GM21528 (cell line): ENCODE measurements around the gene MACROD2.

ENCODE experiments used
- ATAC-seq: cut with Tn5 transposase; IDR thresholded peaks from one replicate; pipeline ENCODE4 v1.9.1; 2021; ENCODE audit warnings: mild to moderate bottlenecking, moderate library complexity; ENCODE audit not compliant: unreplicated experiment, low FRiP score

MACROD2 gene

DNA sequence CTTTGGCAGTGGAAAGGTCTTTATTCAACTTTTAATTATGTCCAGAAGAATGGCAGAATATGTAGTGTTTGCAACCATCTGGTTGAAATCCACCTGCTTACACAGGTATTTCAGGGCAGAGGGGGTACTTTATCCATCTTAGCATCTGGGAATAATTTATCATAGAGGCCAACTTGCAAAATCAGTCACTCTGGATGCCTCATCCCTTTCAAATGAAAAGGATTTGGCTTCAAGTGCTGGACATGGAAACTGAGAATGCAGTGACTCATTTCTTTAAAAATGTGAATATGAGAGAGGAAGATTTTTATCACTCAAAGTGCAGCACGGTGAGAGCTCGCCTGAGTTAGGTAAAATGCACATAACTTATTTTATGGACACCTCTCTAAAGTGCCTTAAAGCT is 1819.6 kb downstream of the MACROD2 start:
- ATAC-seq: no peak

DNA sequence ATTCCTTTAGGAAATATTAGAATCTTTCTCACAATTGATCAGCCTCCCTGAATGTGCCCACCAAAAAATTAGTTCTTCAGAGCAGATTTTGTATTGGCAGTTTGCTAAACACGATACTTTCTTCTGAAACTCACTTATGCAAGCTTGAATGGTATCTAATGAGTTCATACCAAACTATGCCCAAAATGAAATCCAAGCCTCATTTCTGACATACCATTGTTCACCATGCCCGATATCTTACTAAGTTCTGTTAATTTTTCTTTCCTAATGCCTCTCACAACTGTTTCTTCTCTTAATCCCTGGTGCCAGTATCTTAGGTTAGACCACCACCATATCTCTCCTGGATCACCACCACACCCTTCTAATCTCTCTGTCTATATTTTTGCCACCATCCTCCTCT is 1822.0 kb downstream of the MACROD2 start:
- ATAC-seq: no peak

DNA sequence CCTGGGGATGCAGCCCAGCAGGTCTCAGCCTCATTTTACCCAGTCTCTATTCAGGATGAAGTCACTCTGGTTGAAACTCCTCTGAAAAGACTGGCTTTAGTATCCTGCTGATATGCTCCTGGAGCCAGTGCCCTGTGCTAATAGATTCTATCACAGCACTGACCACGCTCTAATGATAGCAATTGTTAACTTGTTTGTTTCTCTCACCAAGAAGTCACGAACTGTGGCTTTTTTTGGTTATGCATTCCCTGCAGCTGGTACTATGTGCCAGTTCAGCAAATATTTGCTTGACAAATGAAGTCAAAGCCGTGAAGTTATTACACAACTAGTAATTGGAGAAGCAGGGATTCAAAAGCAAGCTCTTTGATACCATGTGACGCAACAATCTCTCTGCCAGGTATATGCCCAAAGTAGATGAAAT is 1823.3 kb downstream of the MACROD2 start:
- ATAC-seq: no peak

DNA sequence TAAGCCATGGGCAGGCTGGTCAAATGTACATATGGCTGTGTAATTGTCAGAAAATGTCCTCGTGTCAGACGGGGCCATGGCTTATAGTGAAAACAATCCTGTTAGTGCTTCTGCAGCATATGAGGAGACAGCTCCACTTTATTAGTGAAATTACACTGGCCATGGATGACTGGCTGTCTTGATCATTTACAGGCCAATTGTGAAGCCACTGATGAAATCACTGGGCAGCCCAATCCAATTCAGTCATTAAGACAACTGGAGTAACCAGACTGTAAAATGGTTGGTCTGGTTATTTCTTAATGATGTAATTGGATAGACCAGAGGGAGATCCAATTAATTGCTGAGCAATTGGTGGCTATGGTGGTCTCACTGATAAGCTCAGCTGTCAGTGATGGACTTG is 1828.4 kb downstream of the MACROD2 start:
- ATAC-seq: no peak

DNA sequence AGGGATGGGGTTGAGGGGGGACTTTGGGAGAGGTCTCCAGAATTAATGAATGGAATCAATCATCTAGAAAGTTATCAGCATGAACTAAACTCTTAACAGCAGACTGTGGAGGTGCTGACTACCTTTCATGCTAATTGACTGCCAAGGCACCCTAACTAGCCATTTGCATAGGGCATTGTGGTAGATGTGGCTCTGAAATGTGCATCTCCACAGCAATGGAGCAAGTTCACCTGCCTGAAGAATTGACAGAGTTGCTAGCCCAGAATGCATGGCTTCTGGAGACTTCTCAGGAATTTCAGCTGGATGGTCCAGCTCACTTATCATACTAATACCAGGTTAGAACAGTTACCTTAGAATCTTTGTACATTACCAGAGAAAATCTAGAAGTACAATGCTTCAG is 1832.3 kb downstream of the MACROD2 start:
- no peak for ATAC-seq

DNA sequence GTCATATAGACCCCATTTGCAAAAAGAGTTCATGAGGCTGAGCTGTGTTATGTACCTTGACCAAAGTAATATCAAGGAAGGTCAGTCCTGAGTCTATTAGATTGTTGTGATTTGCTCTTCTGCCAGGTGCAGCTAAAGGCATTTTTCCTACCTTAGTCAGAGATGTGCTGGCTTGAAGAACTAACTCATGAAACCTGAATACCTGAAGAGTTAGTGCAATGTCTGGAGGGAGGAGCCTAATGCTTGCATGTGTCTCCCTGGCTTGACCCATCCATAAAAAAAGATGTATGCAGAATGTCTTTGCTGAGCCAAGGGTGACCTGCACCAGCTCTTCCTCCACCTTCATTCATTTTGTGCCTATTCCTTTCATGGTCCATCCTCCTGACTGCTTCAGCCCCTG is 1835.9 kb downstream of the MACROD2 start:
- ATAC-seq: no peak

DNA sequence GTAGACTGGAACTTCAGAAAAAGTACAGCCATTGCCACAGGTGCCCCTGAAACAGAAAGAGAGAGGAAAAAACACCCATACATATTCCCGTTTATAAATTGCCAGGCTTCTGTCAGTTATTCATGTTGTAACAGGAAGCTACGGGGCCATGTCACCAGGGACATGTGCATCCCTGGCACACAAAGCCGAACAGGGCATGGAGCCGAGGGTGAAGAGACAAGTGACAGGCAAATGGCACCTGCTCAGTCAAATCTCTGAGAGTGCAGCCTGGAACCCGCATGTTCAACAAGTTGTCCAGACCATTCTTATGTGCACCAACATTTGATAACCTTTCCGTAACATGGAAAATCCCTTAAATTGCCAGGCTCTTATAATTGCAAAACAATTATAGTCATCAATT is 1837.2 kb downstream of the MACROD2 start:
- ATAC-seq: no peak

DNA sequence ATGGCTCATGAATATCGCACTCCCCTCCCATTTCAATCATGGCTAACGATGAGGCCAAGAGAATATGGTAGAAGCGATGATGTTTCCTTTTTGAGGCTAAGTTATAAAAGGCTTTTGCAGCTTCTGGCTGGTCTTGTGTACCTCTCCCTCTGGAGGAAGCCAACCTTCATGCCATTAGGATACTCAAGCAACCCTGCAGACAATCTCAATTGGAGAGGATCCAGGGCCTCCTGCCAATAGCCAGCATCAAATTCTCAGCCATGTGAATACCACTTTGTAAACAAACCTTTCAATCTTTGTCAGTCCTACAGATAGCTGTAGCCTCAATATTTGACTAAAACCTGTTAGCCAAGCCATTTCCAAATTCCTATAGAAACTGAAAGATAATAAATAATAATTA is 1839.5 kb downstream of the MACROD2 start:
- ATAC-seq: no peak

DNA sequence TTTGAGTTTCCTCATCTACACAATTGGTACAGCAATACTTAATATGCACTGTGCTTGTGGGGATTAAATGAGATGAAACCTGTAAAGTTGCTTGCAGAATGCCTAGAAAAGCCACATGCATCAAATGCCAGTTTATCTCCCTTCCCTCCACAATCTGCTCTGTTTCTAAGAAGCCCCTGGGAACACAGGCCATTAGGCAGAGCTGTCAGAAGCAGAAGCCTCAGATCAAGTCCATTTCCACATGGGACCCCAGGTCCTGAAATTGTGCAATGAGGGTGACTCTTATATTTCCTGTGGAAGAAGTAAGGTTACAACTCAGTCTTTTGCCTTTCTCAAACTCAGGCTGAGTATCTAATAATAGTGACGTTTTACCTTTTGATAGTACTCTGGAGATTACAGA is 1840.5 kb downstream of the MACROD2 start:
- ATAC-seq: no peak

DNA sequence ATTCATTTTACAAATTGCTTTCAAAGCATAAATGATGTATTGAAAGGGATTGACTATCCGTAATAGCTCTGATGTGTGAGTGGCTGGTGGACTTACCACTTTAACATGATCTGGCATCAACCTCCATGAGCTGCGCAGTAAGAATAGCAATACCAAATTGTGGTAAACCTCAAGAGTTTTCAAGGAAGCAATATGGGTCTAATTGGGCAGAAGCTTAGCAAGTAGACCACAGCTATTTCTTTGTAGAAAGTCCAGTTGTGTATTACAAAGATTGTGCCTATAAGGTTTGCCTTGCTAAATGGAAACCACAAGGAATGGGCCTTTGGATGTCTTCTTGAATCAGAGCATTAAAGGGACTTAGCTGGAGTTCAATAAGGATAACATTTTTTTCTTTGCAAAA is 1841.3 kb downstream of the MACROD2 start:
- ATAC-seq: no peak

DNA sequence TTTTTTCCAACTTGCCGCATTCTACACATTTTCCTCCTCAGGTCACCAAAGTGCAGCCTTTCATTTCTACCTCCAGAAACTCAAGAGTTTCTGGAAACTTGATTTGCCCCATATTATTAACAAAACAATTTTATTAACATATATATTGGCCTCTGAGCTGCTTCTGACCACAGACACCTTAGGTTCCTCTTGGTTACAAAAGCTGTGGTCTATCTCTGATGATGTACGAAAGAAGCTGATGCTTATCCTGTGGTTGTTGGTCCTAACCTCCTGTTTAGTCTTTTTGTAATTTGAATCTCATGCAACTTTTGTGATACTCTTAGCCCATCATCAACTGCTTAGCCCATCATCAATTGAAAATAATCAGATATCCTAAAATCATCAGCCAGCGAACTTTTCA is 1842.2 kb downstream of the MACROD2 start:
- ATAC-seq: no peak

DNA sequence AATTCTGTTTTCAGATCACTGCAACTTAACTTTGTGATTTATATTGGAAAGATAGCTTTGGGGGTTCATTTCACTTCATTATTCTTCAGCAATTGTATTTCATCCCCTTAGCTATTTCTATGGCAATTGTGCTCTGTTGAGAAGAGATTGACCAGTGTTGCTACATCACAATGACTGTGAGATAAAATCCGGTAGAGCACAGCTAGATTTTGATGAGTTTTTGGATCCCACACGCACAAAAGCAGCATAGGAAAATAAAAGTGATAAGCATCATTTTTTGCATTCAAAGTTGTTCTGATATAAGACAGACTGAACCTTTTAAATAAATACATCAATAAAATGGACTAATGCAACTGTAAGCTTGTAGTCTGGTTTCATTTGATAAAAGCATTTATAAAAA is 1843.2 kb downstream of the MACROD2 start:
- no peak for ATAC-seq

DNA sequence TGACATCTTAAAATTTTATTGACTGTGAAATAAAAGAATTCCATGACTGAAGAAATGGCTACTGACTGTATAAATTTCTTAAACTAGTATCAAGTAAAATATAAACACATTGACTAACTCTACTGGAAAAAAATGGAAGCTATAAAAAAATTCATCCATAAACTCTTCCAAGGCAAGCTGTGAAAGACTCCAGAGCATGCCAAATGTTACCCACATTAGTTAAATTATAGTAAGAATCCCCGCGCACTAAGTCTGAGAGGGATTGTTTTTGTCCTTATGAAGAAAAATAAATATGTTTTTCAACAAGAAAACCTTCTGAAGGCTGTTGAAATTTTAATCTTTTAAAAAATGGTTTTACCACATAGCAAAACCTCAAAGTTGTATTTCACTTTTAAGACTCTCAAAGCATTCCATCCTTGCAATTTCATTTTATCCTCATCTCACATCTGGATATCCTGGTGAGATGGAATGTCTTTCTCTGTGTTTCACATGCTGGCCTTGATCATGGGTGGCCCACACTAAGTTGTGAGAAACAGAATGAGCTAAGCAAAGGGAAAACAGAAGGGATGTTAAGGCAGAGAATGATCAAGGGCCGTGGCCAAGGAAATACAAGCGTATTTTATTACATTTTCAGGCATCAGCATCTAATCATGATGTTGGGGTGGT is 1845.5 kb downstream of the MACROD2 start:
- no peak for ATAC-seq

DNA sequence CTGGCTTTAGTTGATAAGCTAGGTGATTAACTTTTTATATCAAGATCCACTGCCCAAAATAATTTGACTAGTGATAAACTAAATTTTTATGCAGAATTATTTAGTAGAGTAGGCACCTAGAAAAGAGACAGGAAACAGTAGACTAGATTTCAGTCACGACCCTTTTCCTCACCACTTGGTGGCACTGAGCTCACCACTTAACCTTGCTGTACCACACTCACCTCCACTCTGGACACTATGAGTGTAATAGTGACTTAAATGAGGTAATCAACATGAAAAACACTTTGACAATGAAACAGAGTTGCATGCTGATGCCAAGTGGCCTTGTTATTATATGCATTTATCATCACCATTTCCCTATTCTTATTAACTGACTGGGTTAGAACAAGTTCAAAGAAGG is 1847.6 kb downstream of the MACROD2 start:
- ATAC-seq: no peak

DNA sequence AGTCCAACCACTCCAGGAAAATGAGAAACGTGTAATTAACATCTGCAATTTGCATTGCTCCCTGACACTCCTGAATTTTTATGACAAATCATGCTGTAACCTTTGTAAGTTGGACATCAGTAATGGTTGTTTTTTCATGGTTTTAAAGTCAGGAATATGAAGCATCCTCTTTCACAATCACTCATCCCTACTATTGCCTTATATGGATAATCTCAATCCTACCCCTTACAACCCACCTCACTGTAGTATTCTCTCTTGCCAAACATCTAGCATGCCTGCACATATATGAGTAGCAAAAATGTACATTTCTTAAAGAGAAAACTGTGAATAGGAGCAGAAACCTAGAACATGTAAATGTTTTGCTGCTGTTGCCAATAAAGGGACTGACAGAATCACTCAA is 1848.5 kb downstream of the MACROD2 start:
- no peak for ATAC-seq

DNA sequence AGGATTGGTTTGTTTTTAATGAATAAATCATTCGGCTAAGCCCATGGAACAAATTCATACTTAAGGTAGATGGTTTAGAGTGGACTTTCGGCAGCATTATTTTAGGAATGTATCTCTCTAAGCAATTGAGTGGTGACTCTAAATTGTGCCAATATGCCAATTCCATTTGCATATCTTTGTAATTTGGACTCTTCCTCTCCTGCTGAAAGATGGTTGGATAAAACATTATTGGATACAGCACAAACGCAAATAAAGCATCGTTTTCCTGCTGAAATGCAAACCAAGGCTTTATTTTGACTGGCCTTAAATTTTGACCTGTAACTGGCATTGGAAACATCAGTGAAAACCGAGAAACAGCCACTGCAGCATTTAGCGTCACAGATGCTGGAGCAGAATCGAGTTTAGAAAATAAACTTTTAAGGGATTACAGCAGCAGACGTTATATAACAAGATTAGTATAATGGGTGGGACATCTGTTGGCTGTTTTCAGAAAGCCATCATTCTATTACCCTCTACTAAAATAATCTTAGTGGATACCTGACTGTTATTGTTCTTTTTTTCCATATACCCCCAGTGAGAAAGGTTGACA is 1852.0 kb downstream of the MACROD2 start:
- ATAC-seq: no peak

DNA sequence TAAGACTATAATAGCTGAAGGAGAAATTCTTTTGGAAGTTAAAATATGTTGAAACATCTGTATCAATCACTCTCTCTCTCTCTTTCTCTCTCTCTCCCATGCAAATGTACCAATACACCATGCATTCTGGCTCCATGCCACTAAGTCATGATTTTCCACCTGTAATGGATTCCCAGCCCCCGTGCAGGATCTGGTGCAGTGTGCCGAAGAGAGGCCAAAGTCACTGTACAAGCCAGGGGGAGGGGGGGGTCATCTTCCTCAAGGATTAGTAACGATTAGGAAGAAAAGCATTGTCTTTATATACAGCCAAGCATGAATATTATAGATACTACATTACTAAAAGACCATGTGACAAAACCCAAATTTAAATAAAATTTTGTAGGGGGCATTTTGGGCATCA is 1852.8 kb downstream of the MACROD2 start:
- no peak for ATAC-seq

DNA sequence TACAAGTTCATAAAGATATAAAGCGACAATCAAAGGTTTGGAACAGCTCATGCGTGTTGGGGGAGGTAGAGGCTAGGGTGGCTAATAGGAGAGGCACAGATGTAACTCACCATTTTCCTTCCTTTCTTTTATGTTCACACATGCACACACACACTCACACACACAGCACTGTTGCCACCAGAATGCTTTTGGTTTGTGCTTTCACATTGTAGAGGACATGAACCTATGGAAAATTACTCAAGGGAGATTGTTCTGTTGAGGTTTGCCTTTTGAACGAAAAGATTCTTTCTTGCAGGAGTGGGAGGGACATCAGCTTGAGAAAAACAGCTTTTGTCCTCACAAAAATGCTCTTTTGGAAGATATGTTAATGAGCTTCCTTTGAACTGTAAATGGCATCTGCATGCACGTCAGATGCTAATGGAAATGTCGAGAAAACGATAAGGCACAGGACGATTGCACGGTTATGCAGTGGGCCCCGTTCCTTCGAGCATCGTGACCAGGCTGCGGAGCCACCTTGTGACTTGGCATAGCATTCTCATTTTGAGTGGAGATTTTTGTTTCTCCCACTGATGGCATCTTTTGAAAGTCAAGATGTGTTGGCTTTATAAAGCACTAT is 1853.8 kb downstream of the MACROD2 start:
- ATAC-seq: no peak

DNA sequence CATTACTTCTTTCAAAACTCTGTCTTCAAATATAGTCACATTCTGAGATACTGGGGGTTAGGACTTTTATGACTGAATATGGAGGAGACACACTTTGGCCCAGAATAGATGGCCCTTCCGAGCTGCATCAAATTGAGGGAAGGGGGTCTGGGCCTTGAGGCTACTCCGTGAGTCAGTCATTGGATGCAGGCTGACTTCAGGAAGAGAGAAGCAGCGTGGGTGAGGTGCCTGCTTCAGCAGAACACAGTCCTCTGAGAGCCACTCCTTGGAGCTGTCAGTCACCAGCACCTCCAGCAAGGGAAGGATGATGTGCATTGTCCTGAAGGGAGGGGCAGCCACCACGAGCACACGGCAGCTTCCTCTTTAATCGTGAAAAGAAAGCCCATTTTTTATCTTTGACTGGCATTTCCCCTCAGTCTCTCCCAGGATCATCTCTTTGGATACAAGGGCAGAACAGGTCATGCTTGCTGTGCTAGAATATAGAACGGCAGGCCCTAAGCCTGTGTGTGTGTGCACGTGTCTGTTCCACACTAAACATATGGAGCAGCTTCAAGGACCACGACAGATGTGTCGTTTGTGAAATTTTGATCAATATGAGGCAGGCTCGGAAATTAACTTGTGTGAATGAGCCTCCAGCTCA is 1856.4 kb downstream of the MACROD2 start:
- no peak for ATAC-seq

DNA sequence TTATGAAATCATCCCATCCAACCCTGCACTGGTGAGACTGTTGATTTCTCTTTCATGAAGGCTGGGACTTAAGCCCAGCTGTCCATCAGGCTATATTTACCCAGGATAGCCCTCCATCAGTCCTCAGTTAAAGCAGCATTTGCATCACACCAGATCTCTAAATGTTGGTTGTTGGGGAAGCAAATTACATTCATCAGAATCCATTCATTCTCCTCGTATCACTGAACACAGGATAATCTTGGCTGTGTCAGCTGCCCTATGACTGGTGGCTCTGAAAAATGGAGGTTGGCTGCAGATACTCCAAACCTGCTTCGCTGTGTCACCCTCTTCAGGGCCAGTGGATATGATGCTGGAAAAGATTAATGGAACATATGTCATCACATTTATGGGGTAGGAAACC is 1859.6 kb downstream of the MACROD2 start:
- no peak for ATAC-seq

DNA sequence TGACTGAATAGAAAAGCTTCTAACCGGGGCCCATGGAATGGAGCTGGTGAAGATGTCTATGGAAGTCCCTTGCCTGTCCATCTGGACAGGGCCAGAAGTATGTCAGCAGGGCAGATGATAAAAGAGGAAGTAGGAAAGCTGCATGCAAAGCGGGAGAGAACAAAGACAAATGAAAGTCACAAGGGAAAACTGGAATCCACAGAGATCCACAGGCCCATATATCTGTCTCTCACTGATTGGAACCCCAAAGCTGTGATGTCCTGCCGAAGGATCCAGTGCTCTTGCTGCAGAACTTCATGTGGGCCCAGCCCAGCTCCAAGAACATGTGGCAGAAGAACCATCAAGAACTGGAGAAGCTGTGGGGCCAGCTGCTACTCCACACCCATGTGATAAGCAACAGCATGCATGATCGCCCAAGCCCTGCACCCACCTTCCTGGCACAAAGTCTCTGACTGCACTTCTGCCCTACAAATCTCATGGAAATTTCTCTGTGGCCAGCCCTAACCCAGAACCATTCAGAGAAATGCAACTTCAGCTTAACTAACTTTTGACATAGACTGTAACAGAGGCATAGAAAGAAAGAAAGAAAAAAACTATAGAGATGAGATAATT is 1862.0 kb downstream of the MACROD2 start:
- ATAC-seq: peak; percentile 70
